ENCODE results near the gene AUH. TPM values are rescaled to one million over a fixed set of nuclear protein-coding genes. Genes with fewer than 3 reads are reported as not detected.

The AUH gene
- total RNA-seq, 4 donors from 2014 or later, result 26.0 to 61.0 (median 31.0) TPM

DNA sequence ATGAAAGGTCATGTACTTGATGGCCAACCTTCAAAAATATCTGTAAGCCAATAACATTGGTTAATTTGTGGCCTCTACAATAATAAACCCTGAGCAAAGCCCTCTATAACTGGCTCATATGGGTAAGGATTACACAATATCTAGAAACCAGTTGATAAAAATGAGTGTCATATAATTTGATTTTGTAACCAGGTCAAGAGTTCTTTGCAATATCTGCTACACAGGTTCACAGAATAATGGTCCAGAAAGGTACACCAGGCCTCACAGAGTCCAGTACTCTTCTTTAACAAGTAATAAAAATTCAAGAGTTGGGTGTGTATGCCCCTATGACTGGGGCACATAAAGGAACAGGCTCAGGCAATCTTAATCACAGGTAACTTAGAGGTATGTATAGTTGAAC, 95.3 kb downstream of the AUH start:
- H3K27me3 ChIP-seq, result no peaks in the 10 kb centered on the region
- no peak for TF ChIP-seq EP300 (IDR thresholded peaks at IDR 0.05)
- DNase-seq (ENCODE audit: low spot score in 2 of 2), result no peak
- no peak overlapping the region for H3K4me3 ChIP-seq
- no peaks in the 10 kb centered on the region for H3K36me3 ChIP-seq
- H3K27ac ChIP-seq, result no peak overlapping the region
- no peaks in the 10 kb centered on the region for H3K9me3 ChIP-seq
- no peaks in the 10 kb centered on the region for H3K4me1 ChIP-seq

DNA sequence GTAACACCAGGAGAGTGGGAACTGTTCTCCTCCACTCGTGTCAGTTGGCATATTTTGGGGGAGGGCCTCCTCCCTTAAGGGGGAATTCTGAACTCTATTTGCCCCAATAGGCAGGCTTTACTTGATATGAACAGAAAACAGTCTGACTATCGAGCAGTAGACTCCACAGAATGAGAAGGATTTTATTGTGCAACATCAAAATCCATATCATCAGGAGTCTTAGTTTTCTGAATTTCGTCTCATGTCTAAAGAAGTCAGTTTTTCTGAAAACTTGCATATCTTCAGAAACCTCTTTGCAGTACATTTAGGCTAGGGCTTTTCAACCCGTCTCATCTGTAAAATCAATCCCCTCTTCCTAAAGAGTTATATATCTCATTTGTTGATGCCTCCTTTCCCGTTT, 96.2 kb downstream of the AUH start:
- no peak for DNase-seq (ENCODE audit: low spot score in 2 of 2)
- H3K9me3 ChIP-seq, result no peaks in the 10 kb centered on the region
- H3K4me3 ChIP-seq, result no peak overlapping the region
- no peak overlapping the region for H3K27ac ChIP-seq
- no peaks in the 10 kb centered on the region for H3K4me1 ChIP-seq
- WGBS, result 94% methylated on average over 5 of the region's 5 CpGs
- TF ChIP-seq, protein P1, sequence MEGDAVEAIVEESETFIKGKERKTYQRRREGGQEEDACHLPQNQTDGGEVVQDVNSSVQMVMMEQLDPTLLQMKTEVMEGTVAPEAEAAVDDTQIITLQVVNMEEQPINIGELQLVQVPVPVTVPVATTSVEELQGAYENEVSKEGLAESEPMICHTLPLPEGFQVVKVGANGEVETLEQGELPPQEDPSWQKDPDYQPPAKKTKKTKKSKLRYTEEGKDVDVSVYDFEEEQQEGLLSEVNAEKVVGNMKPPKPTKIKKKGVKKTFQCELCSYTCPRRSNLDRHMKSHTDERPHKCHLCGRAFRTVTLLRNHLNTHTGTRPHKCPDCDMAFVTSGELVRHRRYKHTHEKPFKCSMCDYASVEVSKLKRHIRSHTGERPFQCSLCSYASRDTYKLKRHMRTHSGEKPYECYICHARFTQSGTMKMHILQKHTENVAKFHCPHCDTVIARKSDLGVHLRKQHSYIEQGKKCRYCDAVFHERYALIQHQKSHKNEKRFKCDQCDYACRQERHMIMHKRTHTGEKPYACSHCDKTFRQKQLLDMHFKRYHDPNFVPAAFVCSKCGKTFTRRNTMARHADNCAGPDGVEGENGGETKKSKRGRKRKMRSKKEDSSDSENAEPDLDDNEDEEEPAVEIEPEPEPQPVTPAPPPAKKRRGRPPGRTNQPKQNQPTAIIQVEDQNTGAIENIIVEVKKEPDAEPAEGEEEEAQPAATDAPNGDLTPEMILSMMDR (IDR thresholded peaks at IDR 0.05), result no peak
- TF ChIP-seq EP300 (IDR thresholded peaks at IDR 0.05) (no peak), POLR2A (IDR thresholded peaks at IDR 0.05) (no peak), POLR2AphosphoS5 (IDR thresholded peaks at IDR 0.05) (no peak)
- no peaks in the 10 kb centered on the region for H3K36me3 ChIP-seq
- no peaks in the 10 kb centered on the region for H3K27me3 ChIP-seq

DNA sequence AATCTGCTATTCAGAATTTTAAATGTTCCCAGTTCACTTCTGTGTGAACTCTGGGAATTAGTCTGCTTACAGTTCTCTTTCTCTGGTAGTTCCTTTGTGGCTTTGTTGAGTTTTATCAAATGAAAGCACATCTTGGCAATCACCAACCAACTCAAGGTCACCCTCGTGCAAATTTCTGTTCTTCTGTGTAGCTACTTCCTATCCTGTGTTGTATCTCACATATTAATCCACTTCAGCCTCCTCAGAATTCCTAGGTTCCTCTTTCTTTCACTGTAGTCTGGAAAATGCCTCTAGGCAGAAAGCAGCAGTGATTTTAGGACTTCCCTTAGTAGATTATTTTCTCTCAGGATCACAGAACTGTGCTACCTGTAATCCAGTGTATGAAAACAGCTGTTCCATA, 100.3 kb downstream of the AUH start:
- TF ChIP-seq, protein P1 (IDR thresholded peaks at IDR 0.05), result no peak

DNA sequence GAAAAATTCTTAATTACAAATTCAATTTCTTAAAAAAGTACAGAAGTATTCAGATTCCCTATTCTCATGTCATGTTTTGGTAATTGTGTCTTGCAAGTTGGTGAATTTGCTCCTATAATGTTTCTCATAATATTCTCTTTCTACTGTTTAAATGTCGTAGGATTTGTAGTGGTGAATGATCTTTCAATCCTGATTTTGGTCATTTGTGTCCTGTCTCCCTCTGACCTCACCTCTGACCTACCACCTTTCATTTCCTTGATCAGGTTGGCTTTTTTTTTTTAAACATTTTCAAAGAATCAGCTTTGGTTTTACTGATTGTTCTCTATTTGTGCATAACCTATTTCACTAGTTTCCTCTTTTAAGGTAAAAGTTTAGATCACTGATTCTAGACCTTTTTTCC, 102.6 kb downstream of the AUH start:
- 97% methylated on average over 1 of the region's 1 CpG for WGBS
- no peaks in the 10 kb centered on the region for H3K27me3 ChIP-seq

More for the DNA sequence above, 100.3 kb downstream of the AUH start:
- no peaks in the 10 kb centered on the region for H3K36me3 ChIP-seq
- no peaks in the 10 kb centered on the region for H3K9me3 ChIP-seq
- DNase-seq (ENCODE audit: low spot score in 2 of 2), result no peak
- no peaks in the 10 kb centered on the region for H3K4me1 ChIP-seq
- no peak overlapping the region for H3K4me3 ChIP-seq
- no peak overlapping the region for H3K27ac ChIP-seq
- 54% methylated on average over 1 of the region's 1 CpG for WGBS
- no peaks in the 10 kb centered on the region for H3K27me3 ChIP-seq

DNA sequence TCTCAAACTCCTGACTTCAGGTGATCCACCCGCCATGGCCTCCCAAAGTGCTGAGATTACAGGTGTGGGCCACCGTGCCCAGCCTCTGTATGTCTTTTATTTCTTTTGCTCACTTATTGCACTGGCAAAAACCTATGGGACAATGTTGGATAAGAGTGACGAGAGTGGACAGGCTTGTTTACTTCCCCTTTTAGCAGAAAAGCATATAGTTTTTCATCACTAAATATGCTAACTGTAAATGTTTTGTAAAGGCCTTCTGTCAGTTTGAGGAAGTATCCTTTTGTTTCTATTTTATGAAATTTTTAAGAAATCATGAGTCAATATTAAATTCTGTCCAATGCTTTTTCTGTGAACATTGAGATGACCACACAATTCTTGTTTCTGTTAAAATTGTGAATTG, 103.3 kb downstream of the AUH start:
- Histone ChIP-seq H3K4me1 (no peaks in the 10 kb centered on the region), H3K4me3 (no peak overlapping the region), H3K36me3 (no peaks in the 10 kb centered on the region), H3K9me3 (no peaks in the 10 kb centered on the region), H3K27me3 (no peaks in the 10 kb centered on the region), H3K27ac (no peak overlapping the region)
- no peak for TF ChIP-seq EP300 (IDR thresholded peaks at IDR 0.05)
- TF ChIP-seq, protein P1 (IDR thresholded peaks at IDR 0.05), result no peak
- WGBS, result 97% methylated on average over 3 of the region's 3 CpGs
- no peak for DNase-seq (ENCODE audit: low spot score in 2 of 2)

More for the DNA sequence above, 102.6 kb downstream of the AUH start:
- H3K27ac ChIP-seq, result no peak overlapping the region
- H3K4me3 ChIP-seq, result no peak overlapping the region
- TF ChIP-seq, protein P1 (IDR thresholded peaks at IDR 0.05), result no peak
- TF ChIP-seq EP300 (IDR thresholded peaks at IDR 0.05) (no peak), POLR2A (IDR thresholded peaks at IDR 0.05) (no peak)
- DNase-seq (ENCODE audit: low spot score in 2 of 2), result no peak
- H3K4me1 ChIP-seq, result no peaks in the 10 kb centered on the region
- H3K36me3 ChIP-seq, result no peaks in the 10 kb centered on the region
- H3K9me3 ChIP-seq, result no peaks in the 10 kb centered on the region

DNA sequence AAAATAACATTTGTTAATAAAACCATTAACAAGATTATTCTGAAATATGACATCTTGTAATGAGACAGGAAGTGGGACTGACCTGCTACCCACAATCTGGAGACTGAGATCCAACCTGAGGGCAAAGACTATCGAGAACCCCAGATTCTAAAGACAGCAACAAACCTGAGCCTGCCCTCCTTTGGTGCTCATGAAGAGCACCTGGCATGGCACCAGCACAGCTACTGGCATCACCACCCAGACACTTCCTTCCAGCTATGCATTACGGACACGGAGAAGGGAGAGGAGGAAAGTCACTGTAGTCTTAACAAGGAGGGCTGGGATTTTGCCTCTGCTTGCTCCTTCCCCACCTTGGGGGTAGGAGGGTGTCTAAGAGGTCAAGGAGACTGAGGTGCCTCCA, 105.5 kb downstream of the AUH start:
- Histone ChIP-seq H3K4me3 (no peak overlapping the region), H3K4me1 (no peaks in the 10 kb centered on the region), H3K27me3 (no peaks in the 10 kb centered on the region), H3K9me3 (no peaks in the 10 kb centered on the region), H3K27ac (no peak overlapping the region), H3K36me3 (no peaks in the 10 kb centered on the region)
- WGBS, result 43% methylated on average over 3 of the region's 3 CpGs
- no peak for TF ChIP-seq POLR2AphosphoS5 (IDR thresholded peaks at IDR 0.05)
- no peak for DNase-seq (ENCODE audit: low spot score in 2 of 2)
